SU-DHL-6 (cell line): ENCODE measurements around the gene TNS1.

Experiments used
- EZH2phosphoT487 ChIP-seq: fragments of 200-600 bp; sonication (generic), shearing (Covaris generic); conservative IDR thresholded peaks from 2 replicates; pipeline ENCODE4 v1.6.1; 2018; ENCODE audit warnings: mild to moderate bottlenecking, antibody characterized with exemption, low read length, moderate library complexity, mixed read lengths
- TF ChIP-seq, protein P1 (sequence below): fragments of 200-600 bp; sonication (generic); IDR thresholded peaks from one replicate; pipeline ENCODE4 v1.5.1; 2017; ENCODE audit warnings: antibody characterized with exemption, mild to moderate bottlenecking, low read length, moderate library complexity; ENCODE audit not compliant: insufficient read depth, poor library complexity, severe bottlenecking

DNA sequence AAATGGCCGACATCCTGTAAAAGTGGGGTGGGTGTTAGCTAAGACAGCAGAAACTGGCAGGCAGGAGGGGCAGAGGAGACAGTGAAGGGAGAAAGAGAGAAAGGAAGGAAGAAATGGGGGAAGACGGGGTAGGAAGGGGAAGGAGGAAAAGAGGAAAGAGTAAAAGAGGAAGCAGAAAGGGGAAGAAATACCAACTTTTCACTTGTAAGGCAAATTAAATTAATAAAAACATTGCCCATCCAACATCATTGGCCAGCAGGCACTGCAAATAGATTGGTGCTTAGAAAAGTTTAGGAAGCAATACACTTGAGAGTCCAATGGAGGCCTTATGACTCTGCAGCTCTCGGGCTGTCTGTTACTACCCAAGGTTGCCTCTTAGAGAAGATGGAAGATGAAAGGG, 116.7 kb downstream of the TNS1 start:
- TF ChIP-seq, protein P1, sequence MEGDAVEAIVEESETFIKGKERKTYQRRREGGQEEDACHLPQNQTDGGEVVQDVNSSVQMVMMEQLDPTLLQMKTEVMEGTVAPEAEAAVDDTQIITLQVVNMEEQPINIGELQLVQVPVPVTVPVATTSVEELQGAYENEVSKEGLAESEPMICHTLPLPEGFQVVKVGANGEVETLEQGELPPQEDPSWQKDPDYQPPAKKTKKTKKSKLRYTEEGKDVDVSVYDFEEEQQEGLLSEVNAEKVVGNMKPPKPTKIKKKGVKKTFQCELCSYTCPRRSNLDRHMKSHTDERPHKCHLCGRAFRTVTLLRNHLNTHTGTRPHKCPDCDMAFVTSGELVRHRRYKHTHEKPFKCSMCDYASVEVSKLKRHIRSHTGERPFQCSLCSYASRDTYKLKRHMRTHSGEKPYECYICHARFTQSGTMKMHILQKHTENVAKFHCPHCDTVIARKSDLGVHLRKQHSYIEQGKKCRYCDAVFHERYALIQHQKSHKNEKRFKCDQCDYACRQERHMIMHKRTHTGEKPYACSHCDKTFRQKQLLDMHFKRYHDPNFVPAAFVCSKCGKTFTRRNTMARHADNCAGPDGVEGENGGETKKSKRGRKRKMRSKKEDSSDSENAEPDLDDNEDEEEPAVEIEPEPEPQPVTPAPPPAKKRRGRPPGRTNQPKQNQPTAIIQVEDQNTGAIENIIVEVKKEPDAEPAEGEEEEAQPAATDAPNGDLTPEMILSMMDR, result no peak
- no peak for TF ChIP-seq EZH2phosphoT487
